BJ (cell line): ENCODE data around the gene MYO15B. TPM values are rescaled to one million over a fixed set of nuclear protein-coding genes. Genes with fewer than 3 reads are reported as not detected.

Experiments used
- CTCF ChIA-PET: fragments of 350-600 bp; formaldehyde crosslinking; extraction: SDS; loops from one replicate; lab custom pipeline; 2021; ENCODE audit warnings: antibody characterized with exemption, inconsistent platforms; lab: Yijun Ruan, JAX
- POLR2A ChIA-PET: fragments of 300-600 bp; sonication (Branson Sonifier 250); formaldehyde crosslinking; extraction: SDS; loops from one replicate; lab custom pipeline; 2021; ENCODE audit warnings: antibody characterized with exemption; lab: Charles Lee
- DNase-seq: peaks from one replicate; pipeline ENCODE4 v3.0.0-alpha.2; 2011; ENCODE audit warnings: low read depth
- H3K27me3 ChIP-seq: 2 replicates; pipeline ENCODE4 v1.6.0; 2011; ENCODE audit warnings: low read length; ENCODE audit not compliant: control insufficient read depth, insufficient read depth
- H3K36me3 ChIP-seq: 2 replicates; pipeline ENCODE4 v1.5.1; 2011; ENCODE audit warnings: low read length; ENCODE audit not compliant: control insufficient read depth, insufficient read depth
- H3K4me3 ChIP-seq: 2 replicates; pipeline ENCODE4 v1.5.1; 2011; ENCODE audit warnings: low read depth, mild to moderate bottlenecking, control low read depth, low read length
- CTCF ChIP-seq: IDR thresholded peaks from 2 replicates; pipeline ENCODE4 v1.5.1; 2011; ENCODE audit warnings: low read depth, mild to moderate bottlenecking, control low read depth, inconsistent platforms, low read length, moderate library complexity; ENCODE audit not compliant: insufficient read depth
- polyA plus RNA-seq: library from polyadenylated mRNA; depleted of rRNA; stranded (reverse); fragments of >200 nt; gene quantifications from 2 replicates; pipeline ENCODE4 v1.2.3, GENCODE V29; 2011

The MYO15B gene
- polyA plus RNA-seq, 1 experiment: 1.3 TPM

- Histone ChIP-seq H3K27me3 (no peaks in the 10 kb centered on the region), H3K36me3 (peaks cover 15% of the 10 kb centered on the region), H3K4me3 (no peak overlapping the region)
- DNase-seq: peak; percentile 64
- ChIA-PET CTCF (interaction anchor here (0.5 to 21.7 kb wide), 51 partner anchors 9 to 797 kb away, joined by 3 to 502 read pairs (median 6); partner anchors contain the start of genes GALK1, RECQL5 and SAP30BP), POLR2A (no interaction called here)
- TF ChIP-seq CTCF: peak; percentile 86
These were observed 46.1 kb downstream of the MYO15B start for GRCh38 chr17:75633486-75634375.

GRCh38 chr17:75634376-75634740 is 46.8 kb downstream of the MYO15B start:
- H3K4me3 ChIP-seq: no peak overlapping the region
- ChIA-PET POLR2A (no interaction called here), CTCF (interaction anchor here (0.6 to 21.7 kb wide), 30 partner anchors 10 to 208 kb away, joined by 3 to 502 read pairs (median 8); partner anchors contain the start of genes GALK1, RECQL5 and SAP30BP)
- peaks cover 13% of the 10 kb centered on the region for H3K36me3 ChIP-seq
- H3K27me3 ChIP-seq: no peaks in the 10 kb centered on the region
- no peak for DNase-seq
- TF ChIP-seq CTCF: no peak

- POLR2A ChIA-PET: no interaction called here
- CTCF ChIA-PET: interaction anchor here (0.7 to 21.7 kb wide), 9 partner anchors 9 to 207 kb away, joined by 3 to 502 read pairs (median 12); a partner anchor contains a TSS
- Histone ChIP-seq H3K4me3 (no peak overlapping the region), H3K27me3 (no peaks in the 10 kb centered on the region), H3K36me3 (peaks cover 8% of the 10 kb centered on the region)
- no peak for TF ChIP-seq CTCF
- DNase-seq: no peak
These were observed 47.4 kb downstream of the MYO15B start for GRCh38 chr17:75634754-75635609.

- TF ChIP-seq CTCF: no peak
- ChIA-PET CTCF (interaction anchor here (0.7 to 21.7 kb wide), 4 partner anchors 18 to 112 kb away, joined by 3 to 502 read pairs (median 76); no protein-coding TSS in a partner anchor), POLR2A (no interaction called here)
- H3K27me3 ChIP-seq: no peaks in the 10 kb centered on the region
- H3K4me3 ChIP-seq: no peak overlapping the region
- no peak for DNase-seq
- H3K36me3 ChIP-seq: peaks cover 6% of the 10 kb centered on the region
These were observed 48.1 kb downstream of the MYO15B start for GRCh38 chr17:75635610-75636202.
